ENCODE measurements around the gene TMPRSS2. TPM values are rescaled to one million over a fixed set of nuclear protein-coding genes. Genes with fewer than 3 reads are reported as not detected.

TMPRSS2 gene
- total and polyA plus RNA-seq, 2 donors (not counting 1 experiment from before 2014, with no cell fraction given): not detected

- Histone ChIP-seq H3K4me2 (replicated peaks; ENCODE audit: low read depth, low read length, poor library complexity, severe bottlenecking) (peak within 1 kb of the TSS; percentile 95), H3K27me3 (replicated peaks in 1 of 4; ENCODE audit: control extremely low read depth in 1 of 4, control insufficient read depth in 3 of 4, insufficient read depth in 4 of 4, low read length in 3 of 4) (no peaks in the 10 kb centered on the region), H3K9ac (ENCODE audit: low read length) (peak within 1 kb of the TSS; percentile 80), H2AFZ (ENCODE audit: insufficient read depth, low read depth, low read length, poor library complexity, severe bottlenecking) (peak within 1 kb of the TSS; percentile 87), H3K4me1 (ENCODE audit: control insufficient read depth in 2 of 2, insufficient read depth in 2 of 2, low read length in 2 of 2) (peaks cover 55 to 71% of the 10 kb centered on the region in 2 donors), H3K4me3 (ENCODE audit: control extremely low read depth in 1 of 5, extremely low read depth in 1 of 5, insufficient read depth in 1 of 5, low read depth in 2 of 5, low read length in 4 of 5) (peak within 1 kb of the TSS; percentile 57 to 93 (median 74)), H3K36me3 (replicated peaks in 1 of 2; ENCODE audit: control extremely low read depth in 1 of 2, control insufficient read depth in 1 of 2, extremely low read depth in 1 of 2, insufficient read depth in 2 of 2, low read length in 1 of 2) (peaks cover 3 to 29% of the 10 kb centered on the region in 2 experiments), H3K9me3 (ENCODE audit: control extremely low read depth in 1 of 3, control insufficient read depth in 2 of 3, insufficient read depth in 1 of 3, low read length in 2 of 3) (peaks cover 0 to 2% (median 0%) of the 10 kb centered on the region in 3 donors), H4K20me1 (ENCODE audit: control insufficient read depth, insufficient read depth, low read length, poor library complexity, severe bottlenecking) (peaks cover 3% of the 10 kb centered on the region), H3K27ac (ENCODE audit: low read length in 2 of 2) (peak within 1 kb of the TSS; percentile 69 to 83), H3K79me2 (ENCODE audit: control insufficient read depth, insufficient read depth, low read length) (peaks cover 12% of the 10 kb centered on the region)
- ChIA-PET POLR2A (interaction anchor here (2.1 kb wide), 1 partner anchor 57 kb away, joined by 17 read pairs; no protein-coding TSS in a partner anchor), CTCF (interaction anchor here (1.7 to 4.4 kb wide), 3 partner anchors 34 to 143 kb away, joined by 3 to 23 read pairs (median 15); no protein-coding TSS in a partner anchor)
- intact Hi-C loops (cut with micrococcal nuclease): loop anchor here (1.0 to 2.0 kb wide), 2 partner anchors 57 to 258 kb away; partner anchors contain the start of gene BACE2
- peak within 1 kb of the TSS; percentile 98 for H3K27ac Mint-ChIP-seq
- DNase-seq (peak; percentile 82), ATAC-seq (ENCODE audit: low read depth) (peak; percentile 95)
- H3K4me3 Mint-ChIP-seq: peak within 1 kb of the TSS; percentile 99
- H3K27me3 Mint-ChIP-seq: no peaks in the 10 kb centered on the region
- H3K4me1 Mint-ChIP-seq: peaks cover 75% of the 10 kb centered on the region
- TF ChIP-seq EZH2 (IDR thresholded peaks at IDR 0.05; ENCODE audit: borderline replicate concordance, insufficient read depth, low read depth, low read length, poor library complexity, severe bottlenecking): no peak
- TF ChIP-seq CTCF (IDR thresholded peaks at IDR 0.05): no peak
- H3K9me3 Mint-ChIP-seq (ENCODE audit: insufficient read depth): no peaks in the 10 kb centered on the region
- 1% methylated on average over 60 of the region's 65 CpGs for WGBS (ENCODE audit: insufficient coverage)
Measured at GRCh38 chr21:41425954-41426675, 81.8 kb downstream of the TMPRSS2 start, which contains the start of gene MX1. Gene MX1, plus strand, starts transcription at chr21:41426239. Its CDS starts 5,832 bp downstream, at chr21:41432071.

GRCh38 chr21:41425588-41425953 lies 82.4 kb downstream of the TMPRSS2 start:
- peak overlapping the region; percentile 87 for H2AFZ ChIP-seq (ENCODE audit: insufficient read depth, low read depth, low read length, poor library complexity, severe bottlenecking)
- ChIA-PET CTCF (interaction anchor here (3.6 to 4.4 kb wide), 2 partner anchors 57 to 142 kb away, joined by 15 to 23 read pairs; no protein-coding TSS in a partner anchor), POLR2A (interaction anchor here (2.1 kb wide), 1 partner anchor 57 kb away, joined by 17 read pairs; no protein-coding TSS in a partner anchor)
- H3K9ac ChIP-seq (ENCODE audit: low read length): peak overlapping the region; percentile 80
- H3K4me1 Mint-ChIP-seq: peaks cover 75% of the 10 kb centered on the region
- H4K20me1 ChIP-seq (ENCODE audit: control insufficient read depth, insufficient read depth, low read length, poor library complexity, severe bottlenecking): peaks cover 3% of the 10 kb centered on the region
- 45% methylated on average over 4 of the region's 7 CpGs for WGBS (ENCODE audit: insufficient coverage)
- peak overlapping the region; percentile 95 for H3K4me2 ChIP-seq (replicated peaks; ENCODE audit: low read depth, low read length, poor library complexity, severe bottlenecking)
- H3K79me2 ChIP-seq (ENCODE audit: control insufficient read depth, insufficient read depth, low read length): peaks cover 12% of the 10 kb centered on the region
- H3K27me3 ChIP-seq (replicated peaks in 1 of 4; ENCODE audit: control extremely low read depth in 1 of 4, control insufficient read depth in 3 of 4, insufficient read depth in 4 of 4, low read length in 3 of 4): no peaks in the 10 kb centered on the region
- H3K27ac Mint-ChIP-seq: peak overlapping the region; percentile 98
- DNase-seq (no peak), ATAC-seq (ENCODE audit: low read depth) (no peak)
- H3K9me3 Mint-ChIP-seq (ENCODE audit: insufficient read depth): no peaks in the 10 kb centered on the region
- H3K27me3 Mint-ChIP-seq: no peaks in the 10 kb centered on the region
- peak overlapping the region; percentile 55 to 93 (median 74) for H3K4me3 ChIP-seq (ENCODE audit: control extremely low read depth in 1 of 5, extremely low read depth in 1 of 5, insufficient read depth in 1 of 5, low read depth in 2 of 5, low read length in 4 of 5)
- intact Hi-C loops (cut with micrococcal nuclease): no loop called here
- TF ChIP-seq CTCF (IDR thresholded peaks at IDR 0.05) (no peak), EZH2 (IDR thresholded peaks at IDR 0.05; ENCODE audit: borderline replicate concordance, insufficient read depth, low read depth, low read length, poor library complexity, severe bottlenecking) (no peak)
- H3K27ac ChIP-seq (ENCODE audit: low read length in 2 of 2): peak overlapping the region; percentile 69 to 83
- peaks cover 0 to 2% (median 0%) of the 10 kb centered on the region in 3 donors for H3K9me3 ChIP-seq (ENCODE audit: control extremely low read depth in 1 of 3, control insufficient read depth in 2 of 3, insufficient read depth in 1 of 3, low read length in 2 of 3)
- H3K4me1 ChIP-seq (ENCODE audit: control insufficient read depth in 2 of 2, insufficient read depth in 2 of 2, low read length in 2 of 2): peaks cover 53 to 71% of the 10 kb centered on the region in 2 donors
- H3K36me3 ChIP-seq (replicated peaks in 1 of 2; ENCODE audit: control extremely low read depth in 1 of 2, control insufficient read depth in 1 of 2, extremely low read depth in 1 of 2, insufficient read depth in 2 of 2, low read length in 1 of 2): peaks cover 3 to 29% of the 10 kb centered on the region in 2 experiments
- H3K4me3 Mint-ChIP-seq: peak overlapping the region; percentile 99

Data from B cell (primary cell).